HG03521 (cell line): ENCODE measurements around the gene EIF4E1B.
"Not testable (repeated sequence)": the region's sequence is repeated elsewhere in the genome, so short reads cannot be mapped to it uniquely, and the experiment has no call there.

ENCODE experiments used
- ATAC-seq: cut with Tn5 transposase; IDR thresholded peaks from one replicate; pipeline ENCODE4 v1.9.1; 2021; ENCODE audit warnings: mild to moderate bottlenecking, moderate library complexity; ENCODE audit not compliant: unreplicated experiment

Gene EIF4E1B

GRCh38 chr5:176629853-176630680 is at the start of gene EIF4E1B, which contains the start of gene SNCB:
Gene EIF4E1B (plus strand): TSS chr5:176630675. CDS start chr5:176642788, 12,113 bp downstream.
Gene SNCB (minus strand): TSS chr5:176630534. CDS start chr5:176629654, 880 bp downstream.
- no peak for ATAC-seq

GRCh38 chr5:176581361-176581760 is 49.1 kb upstream of the EIF4E1B start:
- no peak for ATAC-seq

- no peak for ATAC-seq
Measured at GRCh38 chr5:176583076-176583475, 47.4 kb upstream of the EIF4E1B start.

GRCh38 chr5:176587398-176587797 is 43.1 kb upstream of the EIF4E1B start:
- ATAC-seq: no peak

GRCh38 chr5:176588297-176588696 is 42.2 kb upstream of the EIF4E1B start:
- ATAC-seq: no peak

- no peak for ATAC-seq
Measured at GRCh38 chr5:176589039-176589769, 41.3 kb upstream of the EIF4E1B start.

- no peak for ATAC-seq
Measured at GRCh38 chr5:176590035-176590717, 40.3 kb upstream of the EIF4E1B start.

GRCh38 chr5:176591667-176592066 is 38.8 kb upstream of the EIF4E1B start:
- ATAC-seq: not testable (repeated sequence)

- ATAC-seq: no peak
Measured at GRCh38 chr5:176592573-176592972, 37.9 kb upstream of the EIF4E1B start.

- no peak for ATAC-seq
Measured at GRCh38 chr5:176593273-176593869, 37.1 kb upstream of the EIF4E1B start.

GRCh38 chr5:176594554-176594953 is 35.9 kb upstream of the EIF4E1B start:
- no peak for ATAC-seq

GRCh38 chr5:176595386-176595943 is 35.0 kb upstream of the EIF4E1B start:
- ATAC-seq: no peak

GRCh38 chr5:176596069-176596644 is 34.3 kb upstream of the EIF4E1B start:
- ATAC-seq: no peak

GRCh38 chr5:176596689-176597416 is 33.6 kb upstream of the EIF4E1B start:
- ATAC-seq: no peak

- ATAC-seq: no peak
Measured at GRCh38 chr5:176597417-176598389, 32.8 kb upstream of the EIF4E1B start.

GRCh38 chr5:176599749-176600430 is 30.6 kb upstream of the EIF4E1B start:
- ATAC-seq: not testable (repeated sequence)

- ATAC-seq: no peak
Measured at GRCh38 chr5:176601901-176602482, 28.5 kb upstream of the EIF4E1B start.
